Fibroblast of lung (primary cell): ENCODE measurements around the gene SORD.

Source experiments
- EZH2 ChIP-seq: IDR thresholded peaks from 2 replicates; pipeline ENCODE4 v1.5.1; 2012; ENCODE audit warnings: low read length, control low read depth, mild to moderate bottlenecking; ENCODE audit errors: missing control alignments
- TF ChIP-seq, protein P1 (sequence below), 2 donors: IDR thresholded peaks in 1 of 2; conservative IDR thresholded peaks in 1 of 2; 1 replicate in 1 of 2; 2 replicates in 1 of 2; pipeline ENCODE4 v1.5.1; 2011 to 2012; ENCODE audit warnings: low read length in 2 of 2, control low read depth in 1 of 2, inconsistent platforms in 1 of 2, low read depth in 1 of 2, mild to moderate bottlenecking in 1 of 2

GRCh38 chr15:45064386-45064785 lies 41.4 kb downstream of the SORD start:
- TF ChIP-seq, protein P1, sequence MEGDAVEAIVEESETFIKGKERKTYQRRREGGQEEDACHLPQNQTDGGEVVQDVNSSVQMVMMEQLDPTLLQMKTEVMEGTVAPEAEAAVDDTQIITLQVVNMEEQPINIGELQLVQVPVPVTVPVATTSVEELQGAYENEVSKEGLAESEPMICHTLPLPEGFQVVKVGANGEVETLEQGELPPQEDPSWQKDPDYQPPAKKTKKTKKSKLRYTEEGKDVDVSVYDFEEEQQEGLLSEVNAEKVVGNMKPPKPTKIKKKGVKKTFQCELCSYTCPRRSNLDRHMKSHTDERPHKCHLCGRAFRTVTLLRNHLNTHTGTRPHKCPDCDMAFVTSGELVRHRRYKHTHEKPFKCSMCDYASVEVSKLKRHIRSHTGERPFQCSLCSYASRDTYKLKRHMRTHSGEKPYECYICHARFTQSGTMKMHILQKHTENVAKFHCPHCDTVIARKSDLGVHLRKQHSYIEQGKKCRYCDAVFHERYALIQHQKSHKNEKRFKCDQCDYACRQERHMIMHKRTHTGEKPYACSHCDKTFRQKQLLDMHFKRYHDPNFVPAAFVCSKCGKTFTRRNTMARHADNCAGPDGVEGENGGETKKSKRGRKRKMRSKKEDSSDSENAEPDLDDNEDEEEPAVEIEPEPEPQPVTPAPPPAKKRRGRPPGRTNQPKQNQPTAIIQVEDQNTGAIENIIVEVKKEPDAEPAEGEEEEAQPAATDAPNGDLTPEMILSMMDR (conservative IDR thresholded peaks at IDR 0.05 in 1 of 2, IDR thresholded peaks at IDR 0.05 in 1 of 2; ENCODE audit: low read depth in 1 of 2, low read length in 2 of 2) = no peak
- TF ChIP-seq EZH2 = no peak
